WTC11 (cell line): Measurements from ENCODE around the gene NKRF.

ENCODE experiments used
- ATF6 ChIP-seq: sonication (generic); formaldehyde crosslinking; IDR thresholded peaks from 2 replicates; pipeline ENCODE4 v1.8.1; 2023; ENCODE audit warnings: mild to moderate bottlenecking, missing genetic modification reagents
- CTCF ChIP-seq: fragments of 200-600 bp; IDR thresholded peaks from 2 replicates; pipeline ENCODE4 v1.8.0; 2022; ENCODE audit warnings: antibody characterized with exemption
- ELF4 ChIP-seq: sonication (generic); formaldehyde crosslinking; IDR thresholded peaks from 2 replicates; pipeline ENCODE4 v1.8.1; 2022; ENCODE audit warnings: low read depth, mild to moderate bottlenecking, moderate library complexity, missing genetic modification reagents
- GRHL2 ChIP-seq: fragments of 250-450 bp; sonication (Bioruptor Pico); IDR thresholded peaks from 2 replicates; pipeline ENCODE4 v1.8.0; 2022; ENCODE audit warnings: mild to moderate bottlenecking, moderate library complexity; ENCODE audit not compliant: insufficient replicate concordance, severe bottlenecking
- NR3C1 ChIP-seq: sonication (generic); formaldehyde crosslinking; conservative IDR thresholded peaks from 2 replicates; pipeline ENCODE4 v1.8.1; 2023; ENCODE audit warnings: low read depth, mild to moderate bottlenecking, missing genetic modification reagents
- OVOL2 ChIP-seq: fragments of 250-450 bp; sonication (Bioruptor Pico); IDR thresholded peaks from 2 replicates; pipeline ENCODE4 v1.9.0; 2021; ENCODE audit warnings: mild to moderate bottlenecking, borderline replicate concordance
- SMAD4 ChIP-seq: sonication (generic); formaldehyde crosslinking; IDR thresholded peaks from 2 replicates; pipeline ENCODE4 v1.8.0; 2022; ENCODE audit warnings: mild to moderate bottlenecking, missing genetic modification reagents
- TEAD1 ChIP-seq: sonication (generic); formaldehyde crosslinking; IDR thresholded peaks from 2 replicates; pipeline ENCODE4 v1.8.0; 2022; ENCODE audit warnings: mild to moderate bottlenecking, missing genetic modification reagents
- ZBTB21 ChIP-seq: sonication (generic); formaldehyde crosslinking; IDR thresholded peaks from 2 replicates; pipeline ENCODE4 v1.8.1; 2023; ENCODE audit warnings: mild to moderate bottlenecking, missing genetic modification reagents, borderline replicate concordance
- ZNF281 ChIP-seq: sonication (generic); formaldehyde crosslinking; IDR thresholded peaks from 2 replicates; pipeline ENCODE4 v1.8.0; 2023; ENCODE audit warnings: mild to moderate bottlenecking, missing genetic modification reagents
- ZNF423 ChIP-seq: fragments of 250-450 bp; sonication (Bioruptor Pico); IDR thresholded peaks from 2 replicates; pipeline ENCODE4 v2.1.2; 2022; ENCODE audit warnings: mild to moderate bottlenecking, moderate library complexity

- TF ChIP-seq NR3C1 (CRISPR knock-in tag) (no peak), TEAD1 (CRISPR knock-in tag) (no peak), CTCF (no peak), ZBTB21 (CRISPR knock-in tag) (no peak), OVOL2 (no peak), ATF6 (no peak), GRHL2 (no peak), ZNF423 (CRISPR knock-in tag) (no peak), ELF4 (CRISPR knock-in tag) (no peak), SMAD4 (CRISPR knock-in tag) (no peak), ZNF281 (CRISPR knock-in tag) (no peak)
Observed at GRCh38 chrX:119654112-119654531, 47.9 kb upstream of the NKRF start.
